Astrocyte of the cerebellum (primary cell): ENCODE results near the gene LTV1.
A peak's percentile ranks its signal among the peaks of the same experiment; 100 is the strongest.
"Not testable (repeated sequence)": the region's sequence is repeated elsewhere in the genome, so short reads cannot be mapped to it uniquely, and the experiment has no call there.

ENCODE experiments used
- DNase-seq: peaks from one replicate; pipeline ENCODE4 v3.0.0-alpha.2; 2011; ENCODE audit warnings: low read depth
- H3K4me3 ChIP-seq: 2 replicates; pipeline ENCODE4 v1.5.1; 2011; ENCODE audit warnings: mild to moderate bottlenecking, low read depth, low read length, moderate library complexity
- CTCF ChIP-seq: IDR thresholded peaks from 2 replicates; pipeline ENCODE4 v1.5.1; 2012; ENCODE audit warnings: low read length, low read depth, moderate library complexity, mild to moderate bottlenecking; ENCODE audit errors: missing control alignments
- in situ Hi-C: cut with HindIII; loops from 2 replicates; pipeline ENCODE4 v1.10.0; 2017; ENCODE audit warnings: low sequenced_read_pairs

Gene LTV1, protein sequence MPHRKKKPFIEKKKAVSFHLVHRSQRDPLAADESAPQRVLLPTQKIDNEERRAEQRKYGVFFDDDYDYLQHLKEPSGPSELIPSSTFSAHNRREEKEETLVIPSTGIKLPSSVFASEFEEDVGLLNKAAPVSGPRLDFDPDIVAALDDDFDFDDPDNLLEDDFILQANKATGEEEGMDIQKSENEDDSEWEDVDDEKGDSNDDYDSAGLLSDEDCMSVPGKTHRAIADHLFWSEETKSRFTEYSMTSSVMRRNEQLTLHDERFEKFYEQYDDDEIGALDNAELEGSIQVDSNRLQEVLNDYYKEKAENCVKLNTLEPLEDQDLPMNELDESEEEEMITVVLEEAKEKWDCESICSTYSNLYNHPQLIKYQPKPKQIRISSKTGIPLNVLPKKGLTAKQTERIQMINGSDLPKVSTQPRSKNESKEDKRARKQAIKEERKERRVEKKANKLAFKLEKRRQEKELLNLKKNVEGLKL

GRCh38 chr6:143842902-143843676 lies at the start of gene LTV1:
Gene LTV1, plus strand, starts transcription at chr6:143843338. Its CDS starts 140 bp downstream, at chr6:143843478.
- in situ Hi-C loops = no loop called here

GRCh38 chr6:143796551-143796950 lies 46.6 kb upstream of the LTV1 start:
- in situ Hi-C loops, H3K4me3 ChIP-seq, DNase-seq: not testable (repeated sequence)

More at GRCh38 chr6:143842902-143843676, at the start of gene LTV1:
- H3K4me3 ChIP-seq = peak within 1 kb of the TSS; percentile 85
- TF ChIP-seq CTCF = no peak
- peak; percentile 91 for DNase-seq

DNA sequence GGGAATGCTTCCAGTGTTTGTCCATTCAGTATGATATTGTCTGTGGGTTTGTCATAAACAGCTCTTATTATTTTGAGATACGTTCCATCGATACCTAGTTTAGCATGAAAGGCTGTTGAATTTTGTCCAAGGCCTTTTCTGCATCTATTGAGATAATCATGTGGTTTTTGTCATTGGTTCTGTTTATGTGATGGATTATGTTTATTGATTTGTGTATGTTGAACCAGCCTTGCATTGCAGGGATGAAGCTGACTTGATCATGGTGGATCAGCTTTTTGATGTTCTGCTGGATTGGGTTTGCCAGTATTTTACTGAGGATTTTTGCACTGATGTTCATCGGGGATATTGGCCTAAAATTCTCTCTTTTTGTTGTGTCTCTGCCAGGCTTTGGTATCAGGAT lies 44.7 kb upstream of the LTV1 start:
- H3K4me3 ChIP-seq, in situ Hi-C loops, DNase-seq: not testable (repeated sequence)

DNA sequence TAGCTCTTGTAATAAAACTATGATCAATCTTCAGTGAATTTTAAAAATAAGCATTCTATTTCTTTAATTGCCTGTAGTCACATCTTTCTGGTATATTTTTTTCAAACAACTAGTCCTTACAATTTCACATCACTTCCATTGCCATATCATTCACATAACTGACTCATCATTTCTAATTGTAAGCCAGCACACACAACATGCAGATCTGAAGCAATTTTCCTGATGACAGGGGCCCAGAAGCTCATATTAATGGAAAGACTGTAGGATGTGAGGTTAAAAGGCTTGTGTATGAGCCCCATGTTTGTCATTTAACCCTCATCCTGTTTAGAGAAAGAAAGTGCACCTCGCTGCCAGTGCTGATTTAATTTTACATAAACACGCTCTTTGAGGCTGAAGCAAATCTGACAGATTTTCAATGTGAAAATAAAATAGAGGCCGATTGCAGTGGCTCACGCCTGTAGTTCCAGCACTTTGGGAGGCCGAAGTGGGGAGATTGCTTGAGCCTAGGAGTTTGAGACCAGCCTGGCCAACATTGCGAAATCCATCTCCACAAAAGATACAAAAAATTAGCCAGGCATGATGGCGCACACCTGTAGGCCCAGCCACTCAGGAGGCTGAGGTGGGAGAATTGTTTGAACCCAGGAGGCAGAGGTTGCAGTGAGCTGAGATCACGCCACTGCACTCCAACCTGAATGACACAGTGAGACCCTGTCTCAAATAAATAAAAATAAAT lies 40.1 kb upstream of the LTV1 start:
- no peak for TF ChIP-seq CTCF
- DNase-seq = no peak
- in situ Hi-C loops = no loop called here
- no peak overlapping the region for H3K4me3 ChIP-seq

- H3K4me3 ChIP-seq = no peak overlapping the region
- no peak for TF ChIP-seq CTCF
- in situ Hi-C loops = no loop called here
- DNase-seq = no peak
Measured at GRCh38 chr6:143803769-143804568, 39.2 kb upstream of the LTV1 start.

- in situ Hi-C loops = no loop called here
- no peak for TF ChIP-seq CTCF
- DNase-seq = no peak
- no peak overlapping the region for H3K4me3 ChIP-seq
Measured at GRCh38 chr6:143804835-143805239, 38.3 kb upstream of the LTV1 start.
